HL-60 (cell line): ENCODE data around the gene PLEKHG5.

Experiments
- GABPA ChIP-seq: IDR thresholded peaks from 2 replicates; pipeline ENCODE4 v1.6.1; 2012; ENCODE audit warnings: low read depth
- POLR2AphosphoS5 ChIP-seq: IDR thresholded peaks from 2 replicates; pipeline ENCODE4 v1.6.1; 2012; ENCODE audit warnings: low read depth
- TF ChIP-seq, protein P1 (sequence below): IDR thresholded peaks from one replicate; pipeline ENCODE4 v1.5.1; 2011; ENCODE audit warnings: low read length, control low read depth, inconsistent platforms; ENCODE audit not compliant: insufficient read depth
- TF ChIP-seq, protein P2 (sequence below): IDR thresholded peaks from 2 replicates; pipeline ENCODE4 v1.6.1; 2012; ENCODE audit warnings: low read depth; ENCODE audit not compliant: insufficient replicate concordance

DNA sequence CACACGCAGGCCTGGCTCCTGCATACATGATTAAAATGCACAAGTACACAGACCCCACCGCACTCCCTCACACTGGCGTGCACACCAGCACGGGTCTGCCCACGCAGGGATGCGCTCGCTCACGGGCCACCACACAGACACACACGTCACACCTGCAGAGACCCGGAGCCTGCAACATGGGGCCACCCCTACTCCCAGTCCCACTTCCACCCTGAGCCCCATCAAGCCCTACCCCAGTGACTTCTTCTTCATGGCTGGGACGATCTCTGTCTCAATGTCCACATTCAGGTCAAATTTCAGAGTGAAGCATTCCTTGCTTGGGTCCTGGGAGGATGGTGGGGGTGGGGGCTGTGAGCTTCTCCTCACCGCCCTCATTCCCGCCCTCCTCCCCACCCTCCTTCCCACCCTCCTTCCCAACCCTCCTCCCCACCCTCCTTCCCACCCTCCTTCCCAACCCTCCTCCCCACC is 16.6 kb downstream of the PLEKHG5 start:
- TF ChIP-seq, protein P1, sequence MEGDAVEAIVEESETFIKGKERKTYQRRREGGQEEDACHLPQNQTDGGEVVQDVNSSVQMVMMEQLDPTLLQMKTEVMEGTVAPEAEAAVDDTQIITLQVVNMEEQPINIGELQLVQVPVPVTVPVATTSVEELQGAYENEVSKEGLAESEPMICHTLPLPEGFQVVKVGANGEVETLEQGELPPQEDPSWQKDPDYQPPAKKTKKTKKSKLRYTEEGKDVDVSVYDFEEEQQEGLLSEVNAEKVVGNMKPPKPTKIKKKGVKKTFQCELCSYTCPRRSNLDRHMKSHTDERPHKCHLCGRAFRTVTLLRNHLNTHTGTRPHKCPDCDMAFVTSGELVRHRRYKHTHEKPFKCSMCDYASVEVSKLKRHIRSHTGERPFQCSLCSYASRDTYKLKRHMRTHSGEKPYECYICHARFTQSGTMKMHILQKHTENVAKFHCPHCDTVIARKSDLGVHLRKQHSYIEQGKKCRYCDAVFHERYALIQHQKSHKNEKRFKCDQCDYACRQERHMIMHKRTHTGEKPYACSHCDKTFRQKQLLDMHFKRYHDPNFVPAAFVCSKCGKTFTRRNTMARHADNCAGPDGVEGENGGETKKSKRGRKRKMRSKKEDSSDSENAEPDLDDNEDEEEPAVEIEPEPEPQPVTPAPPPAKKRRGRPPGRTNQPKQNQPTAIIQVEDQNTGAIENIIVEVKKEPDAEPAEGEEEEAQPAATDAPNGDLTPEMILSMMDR = no peak
- TF ChIP-seq POLR2AphosphoS5 (no peak), GABPA (no peak)
- TF ChIP-seq, protein P2, sequence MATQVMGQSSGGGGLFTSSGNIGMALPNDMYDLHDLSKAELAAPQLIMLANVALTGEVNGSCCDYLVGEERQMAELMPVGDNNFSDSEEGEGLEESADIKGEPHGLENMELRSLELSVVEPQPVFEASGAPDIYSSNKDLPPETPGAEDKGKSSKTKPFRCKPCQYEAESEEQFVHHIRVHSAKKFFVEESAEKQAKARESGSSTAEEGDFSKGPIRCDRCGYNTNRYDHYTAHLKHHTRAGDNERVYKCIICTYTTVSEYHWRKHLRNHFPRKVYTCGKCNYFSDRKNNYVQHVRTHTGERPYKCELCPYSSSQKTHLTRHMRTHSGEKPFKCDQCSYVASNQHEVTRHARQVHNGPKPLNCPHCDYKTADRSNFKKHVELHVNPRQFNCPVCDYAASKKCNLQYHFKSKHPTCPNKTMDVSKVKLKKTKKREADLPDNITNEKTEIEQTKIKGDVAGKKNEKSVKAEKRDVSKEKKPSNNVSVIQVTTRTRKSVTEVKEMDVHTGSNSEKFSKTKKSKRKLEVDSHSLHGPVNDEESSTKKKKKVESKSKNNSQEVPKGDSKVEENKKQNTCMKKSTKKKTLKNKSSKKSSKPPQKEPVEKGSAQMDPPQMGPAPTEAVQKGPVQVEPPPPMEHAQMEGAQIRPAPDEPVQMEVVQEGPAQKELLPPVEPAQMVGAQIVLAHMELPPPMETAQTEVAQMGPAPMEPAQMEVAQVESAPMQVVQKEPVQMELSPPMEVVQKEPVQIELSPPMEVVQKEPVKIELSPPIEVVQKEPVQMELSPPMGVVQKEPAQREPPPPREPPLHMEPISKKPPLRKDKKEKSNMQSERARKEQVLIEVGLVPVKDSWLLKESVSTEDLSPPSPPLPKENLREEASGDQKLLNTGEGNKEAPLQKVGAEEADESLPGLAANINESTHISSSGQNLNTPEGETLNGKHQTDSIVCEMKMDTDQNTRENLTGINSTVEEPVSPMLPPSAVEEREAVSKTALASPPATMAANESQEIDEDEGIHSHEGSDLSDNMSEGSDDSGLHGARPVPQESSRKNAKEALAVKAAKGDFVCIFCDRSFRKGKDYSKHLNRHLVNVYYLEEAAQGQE = no peak
